GM21360 (cell line): Measurements from ENCODE around the gene GCHFR.

Experiments used
- ATAC-seq: cut with Tn5 transposase; IDR thresholded peaks from one replicate; pipeline ENCODE4 v1.9.1; 2021; ENCODE audit warnings: mild to moderate bottlenecking, moderate library complexity; ENCODE audit not compliant: unreplicated experiment

Gene GCHFR

DNA sequence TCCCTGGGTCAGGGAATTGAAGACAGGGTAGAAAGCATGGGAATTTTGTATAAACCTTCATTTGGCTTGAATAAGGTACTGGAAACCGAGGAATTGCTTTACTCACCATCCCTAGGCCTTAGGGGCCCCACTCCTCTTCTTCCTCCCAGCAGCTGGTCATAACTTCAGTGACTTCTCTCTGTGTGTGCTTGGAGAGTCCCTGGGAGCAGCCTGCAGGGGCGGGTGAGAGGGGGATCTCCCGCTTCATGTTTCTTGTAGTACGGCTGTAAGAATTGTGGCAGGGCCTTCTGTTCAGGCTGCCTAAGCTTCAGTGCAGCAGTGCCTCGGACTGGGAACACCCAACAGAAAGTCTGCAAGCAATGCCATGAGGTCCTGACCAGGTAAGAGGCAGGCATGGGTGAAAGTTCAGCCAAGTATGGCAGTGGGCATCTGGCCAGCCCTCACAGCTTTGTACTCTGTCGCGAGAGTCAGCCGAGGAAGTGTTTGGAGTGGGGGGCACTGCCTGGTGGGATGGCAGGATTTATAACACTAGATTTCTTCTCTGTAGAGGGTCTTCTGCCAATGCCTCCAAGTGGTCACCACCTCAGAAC is 45.1 kb downstream of the GCHFR start:
- ATAC-seq, result no peak

DNA sequence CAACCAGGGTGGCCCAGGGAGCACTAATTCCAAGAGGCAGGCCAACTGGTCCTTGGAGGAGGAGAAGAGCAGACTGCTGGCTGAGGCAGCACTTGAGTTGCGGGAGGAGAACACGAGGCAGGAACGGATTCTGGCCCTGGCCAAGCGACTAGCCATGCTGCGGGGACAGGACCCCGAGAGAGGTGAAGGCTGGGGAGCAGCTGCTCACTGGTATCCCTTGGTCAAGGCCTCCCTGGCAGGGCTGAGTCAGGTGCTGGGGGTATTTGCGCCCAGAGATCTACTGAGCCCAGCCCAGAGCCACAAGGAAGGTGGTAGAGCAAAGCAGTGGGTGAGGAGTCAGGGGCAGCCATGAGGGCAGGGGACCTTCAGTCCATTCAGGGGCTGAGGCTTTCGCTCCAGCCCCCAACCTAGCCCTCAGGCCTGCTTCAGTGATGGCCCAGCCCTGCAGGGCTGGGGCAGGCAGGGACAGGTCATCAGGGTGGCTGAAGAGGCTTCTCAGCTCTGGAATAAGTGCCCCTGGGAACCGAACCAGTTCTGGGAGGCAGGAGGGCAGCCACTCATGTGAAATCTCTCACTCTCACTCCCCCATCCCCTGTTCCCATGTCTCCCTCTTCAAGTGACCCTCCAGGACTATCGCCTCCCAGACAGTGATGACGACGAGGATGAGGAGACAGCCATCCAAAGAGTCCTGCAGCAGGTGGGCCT is 49.0 kb downstream of the GCHFR start:
- ATAC-seq, result no peak

DNA sequence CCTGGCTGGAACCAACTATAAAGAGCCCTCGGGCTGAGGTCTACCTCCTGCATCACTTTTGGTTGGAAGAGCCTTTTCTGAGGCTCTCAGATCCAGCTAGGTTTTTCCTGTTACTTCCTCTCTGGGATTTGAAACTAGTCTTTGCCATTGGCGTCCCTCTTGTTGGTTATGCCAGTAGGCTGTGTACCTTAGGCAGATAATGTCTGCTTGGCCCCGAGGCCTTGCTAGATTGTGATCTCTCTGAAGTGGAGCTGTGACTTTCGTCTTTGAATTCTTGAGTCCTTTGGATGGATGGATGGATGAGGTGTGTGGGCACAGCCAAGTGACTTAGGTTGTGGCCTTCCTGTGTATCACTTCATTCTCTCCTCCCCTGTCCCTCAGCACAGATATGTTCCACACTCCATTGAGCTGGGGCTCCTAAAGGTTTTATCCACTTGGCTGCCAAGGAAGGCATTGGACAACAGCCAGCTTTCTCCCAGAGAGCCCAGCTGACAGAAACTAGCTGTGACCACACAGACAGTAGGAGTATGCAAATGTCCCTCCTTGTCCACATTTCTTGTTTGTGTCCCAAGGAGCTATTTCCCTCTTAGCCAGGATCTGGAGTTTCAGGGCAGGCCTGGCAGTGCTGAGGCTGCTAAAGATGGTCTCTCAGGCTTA is 51.3 kb downstream of the GCHFR start:
- ATAC-seq, result no peak
